ENCODE measurements around the gene PHKA2.

Gene PHKA2

GRCh38 chrX:18897611-18898010 is 86.3 kb downstream of the PHKA2 start:
- DNase-seq (ENCODE audit: extremely low read depth, insufficient read length) = no peak
- no peak for TF ChIP-seq CTCF (IDR thresholded peaks at IDR 0.05; ENCODE audit: insufficient read depth, low read length, poor library complexity, severe bottlenecking)
- H3K27me3 ChIP-seq (replicated peaks; ENCODE audit: control insufficient read depth, insufficient read depth, low read length) = no peaks in the 10 kb centered on the region
- H3K4me3 ChIP-seq (replicated peaks; ENCODE audit: low read depth, low read length) = no peak overlapping the region
- H3K36me3 ChIP-seq (ENCODE audit: control insufficient read depth, insufficient read depth, low read length) = no peaks in the 10 kb centered on the region

GRCh38 chrX:18896680-18897544 is 87.0 kb downstream of the PHKA2 start:
- H3K27me3 ChIP-seq (replicated peaks; ENCODE audit: control insufficient read depth, insufficient read depth, low read length) = no peaks in the 10 kb centered on the region
- no peak overlapping the region for H3K4me3 ChIP-seq (replicated peaks; ENCODE audit: low read depth, low read length)
- no peaks in the 10 kb centered on the region for H3K36me3 ChIP-seq (ENCODE audit: control insufficient read depth, insufficient read depth, low read length)
- TF ChIP-seq CTCF (IDR thresholded peaks at IDR 0.05; ENCODE audit: insufficient read depth, low read length, poor library complexity, severe bottlenecking) = no peak
- no peak for DNase-seq (ENCODE audit: extremely low read depth, insufficient read length)

- peak; percentile 11 for TF ChIP-seq CTCF (IDR thresholded peaks at IDR 0.05; ENCODE audit: insufficient read depth, low read length, poor library complexity, severe bottlenecking)
- H3K36me3 ChIP-seq (ENCODE audit: control insufficient read depth, insufficient read depth, low read length) = no peaks in the 10 kb centered on the region
- H3K4me3 ChIP-seq (replicated peaks; ENCODE audit: low read depth, low read length) = no peak overlapping the region
- H3K27me3 ChIP-seq (replicated peaks; ENCODE audit: control insufficient read depth, insufficient read depth, low read length) = no peaks in the 10 kb centered on the region
- DNase-seq (ENCODE audit: extremely low read depth, insufficient read length) = no peak
Measured at GRCh38 chrX:18895189-18895951, 88.5 kb downstream of the PHKA2 start.

- Histone ChIP-seq H3K27me3 (replicated peaks; ENCODE audit: control insufficient read depth, insufficient read depth, low read length) (no peaks in the 10 kb centered on the region), H3K4me3 (replicated peaks; ENCODE audit: low read depth, low read length) (no peak overlapping the region), H3K36me3 (ENCODE audit: control insufficient read depth, insufficient read depth, low read length) (no peaks in the 10 kb centered on the region)
- no peak for DNase-seq (ENCODE audit: extremely low read depth, insufficient read length)
- TF ChIP-seq CTCF (IDR thresholded peaks at IDR 0.05; ENCODE audit: insufficient read depth, low read length, poor library complexity, severe bottlenecking) = no peak
Measured at GRCh38 chrX:18894156-18894555, 89.8 kb downstream of the PHKA2 start.

- no peaks in the 10 kb centered on the region for H3K27me3 ChIP-seq (replicated peaks; ENCODE audit: control insufficient read depth, insufficient read depth, low read length)
- no peak for TF ChIP-seq CTCF (IDR thresholded peaks at IDR 0.05; ENCODE audit: insufficient read depth, low read length, poor library complexity, severe bottlenecking)
Measured at GRCh38 chrX:18893536-18893935, 90.4 kb downstream of the PHKA2 start.

More at GRCh38 chrX:18893536-18893935, 90.4 kb downstream of the PHKA2 start:
- no peak for DNase-seq (ENCODE audit: extremely low read depth, insufficient read length)
- no peaks in the 10 kb centered on the region for H3K36me3 ChIP-seq (ENCODE audit: control insufficient read depth, insufficient read depth, low read length)
- H3K4me3 ChIP-seq (replicated peaks; ENCODE audit: low read depth, low read length) = no peak overlapping the region

Data from GM06990 (cell line).